AG04449 (cell line): ENCODE results near the gene COMMD10.

ENCODE experiments used
- CTCF ChIA-PET: fragments of 350-600 bp; formaldehyde crosslinking; extraction: SDS; loops from one replicate; lab custom pipeline; 2021; ENCODE audit warnings: antibody characterized with exemption; lab: Yijun Ruan, JAX
- POLR2A ChIA-PET: fragments of 400-600, 350-600 bp; formaldehyde crosslinking; extraction: SDS; loops from one replicate; lab custom pipeline; 2020; ENCODE audit warnings: antibody characterized with exemption, inconsistent platforms; lab: Yijun Ruan, JAX
- DNase-seq: peaks from one replicate; pipeline ENCODE4 v3.0.0-alpha.2; 2010; ENCODE audit warnings: low read depth, low spot score
- H3K4me3 ChIP-seq: 2 replicates; pipeline ENCODE4 v1.5.1; 2011; ENCODE audit warnings: low read depth, mild to moderate bottlenecking, control low read depth, low read length
- TF ChIP-seq, protein P1 (sequence below): IDR thresholded peaks from one replicate; pipeline ENCODE4 v1.5.1; 2011; ENCODE audit warnings: mild to moderate bottlenecking, moderate library complexity, low read length, control low read depth, inconsistent platforms; ENCODE audit not compliant: insufficient read depth; ENCODE audit errors: missing control alignments

COMMD10 gene

DNA sequence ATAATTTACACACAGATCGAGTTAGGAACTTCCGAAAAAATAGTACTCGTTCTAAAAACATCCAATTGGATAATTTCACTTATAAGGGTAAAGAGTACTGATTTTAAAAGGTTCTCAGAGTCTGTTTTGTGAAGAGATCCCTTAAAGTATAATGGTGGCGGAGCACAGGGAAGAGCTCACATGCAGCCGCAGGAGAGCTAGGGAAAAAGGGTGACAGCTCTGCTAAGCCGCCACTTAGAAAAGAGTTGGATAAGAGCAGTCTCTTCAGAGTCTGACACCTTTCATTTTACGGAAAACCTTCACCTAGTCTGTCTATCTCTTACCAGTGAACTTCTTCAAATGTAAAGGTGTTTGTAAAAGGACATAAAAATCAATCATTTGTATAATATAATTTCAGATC is 149.9 kb downstream of the COMMD10 start:
- DNase-seq, result no peak
- ChIA-PET CTCF (no interaction called here), POLR2A (no interaction called here)
- TF ChIP-seq, protein P1, sequence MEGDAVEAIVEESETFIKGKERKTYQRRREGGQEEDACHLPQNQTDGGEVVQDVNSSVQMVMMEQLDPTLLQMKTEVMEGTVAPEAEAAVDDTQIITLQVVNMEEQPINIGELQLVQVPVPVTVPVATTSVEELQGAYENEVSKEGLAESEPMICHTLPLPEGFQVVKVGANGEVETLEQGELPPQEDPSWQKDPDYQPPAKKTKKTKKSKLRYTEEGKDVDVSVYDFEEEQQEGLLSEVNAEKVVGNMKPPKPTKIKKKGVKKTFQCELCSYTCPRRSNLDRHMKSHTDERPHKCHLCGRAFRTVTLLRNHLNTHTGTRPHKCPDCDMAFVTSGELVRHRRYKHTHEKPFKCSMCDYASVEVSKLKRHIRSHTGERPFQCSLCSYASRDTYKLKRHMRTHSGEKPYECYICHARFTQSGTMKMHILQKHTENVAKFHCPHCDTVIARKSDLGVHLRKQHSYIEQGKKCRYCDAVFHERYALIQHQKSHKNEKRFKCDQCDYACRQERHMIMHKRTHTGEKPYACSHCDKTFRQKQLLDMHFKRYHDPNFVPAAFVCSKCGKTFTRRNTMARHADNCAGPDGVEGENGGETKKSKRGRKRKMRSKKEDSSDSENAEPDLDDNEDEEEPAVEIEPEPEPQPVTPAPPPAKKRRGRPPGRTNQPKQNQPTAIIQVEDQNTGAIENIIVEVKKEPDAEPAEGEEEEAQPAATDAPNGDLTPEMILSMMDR, result no peak
- no peak overlapping the region for H3K4me3 ChIP-seq

DNA sequence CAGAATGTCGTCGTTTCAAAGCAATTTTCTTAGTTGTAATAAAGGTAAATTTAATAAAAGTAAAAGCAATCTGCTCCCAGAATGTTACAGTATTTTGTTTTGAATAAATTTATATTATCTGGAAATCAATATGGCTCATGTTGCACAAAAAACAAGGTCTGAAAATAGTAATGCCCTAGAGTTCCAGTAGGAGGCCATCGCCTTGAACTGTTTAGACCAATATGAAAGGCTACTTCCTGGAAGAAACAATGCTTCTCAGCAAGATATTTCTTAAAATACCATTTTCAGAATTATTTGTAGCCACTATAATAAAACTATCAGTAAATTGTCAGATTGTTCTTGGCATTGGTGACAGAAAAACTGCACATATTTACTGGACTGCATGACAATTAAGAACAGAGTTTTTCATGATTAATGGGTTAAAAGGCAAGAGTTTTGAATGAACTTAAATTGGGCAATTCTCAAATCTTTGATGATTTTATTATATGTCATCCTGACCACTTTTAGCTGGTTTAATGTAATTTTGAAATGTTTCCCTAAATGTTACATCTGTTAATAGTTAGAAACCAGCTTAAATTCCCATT is 153.2 kb downstream of the COMMD10 start:
- ChIA-PET POLR2A (interaction anchor here (0.5 kb wide), 1 partner anchor 87 kb away, joined by 3 read pairs; no protein-coding TSS in a partner anchor), CTCF (no interaction called here)
- no peak overlapping the region for H3K4me3 ChIP-seq
- TF ChIP-seq, protein P1, result no peak
- no peak for DNase-seq

DNA sequence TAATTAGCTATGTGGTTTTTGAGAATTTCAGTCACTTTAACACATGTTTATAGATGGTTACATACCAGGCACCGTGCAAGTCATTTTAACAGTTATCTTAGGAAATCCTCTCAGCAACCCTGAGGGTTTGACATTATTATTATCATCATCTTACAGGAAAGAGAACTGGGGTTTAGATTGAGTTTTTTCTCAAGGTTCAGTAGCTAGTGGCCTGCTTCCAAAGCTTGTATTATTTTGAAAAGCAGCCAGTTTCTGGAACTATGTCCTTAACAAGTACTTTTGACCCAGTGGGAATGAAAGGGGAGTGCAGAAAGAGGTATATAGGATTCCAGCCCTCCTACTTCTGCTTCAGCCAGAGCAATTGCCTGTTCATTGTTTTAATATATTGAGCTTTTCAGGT is 157.5 kb downstream of the COMMD10 start:
- POLR2A ChIA-PET, result no interaction called here
- CTCF ChIA-PET, result no interaction called here

DNA sequence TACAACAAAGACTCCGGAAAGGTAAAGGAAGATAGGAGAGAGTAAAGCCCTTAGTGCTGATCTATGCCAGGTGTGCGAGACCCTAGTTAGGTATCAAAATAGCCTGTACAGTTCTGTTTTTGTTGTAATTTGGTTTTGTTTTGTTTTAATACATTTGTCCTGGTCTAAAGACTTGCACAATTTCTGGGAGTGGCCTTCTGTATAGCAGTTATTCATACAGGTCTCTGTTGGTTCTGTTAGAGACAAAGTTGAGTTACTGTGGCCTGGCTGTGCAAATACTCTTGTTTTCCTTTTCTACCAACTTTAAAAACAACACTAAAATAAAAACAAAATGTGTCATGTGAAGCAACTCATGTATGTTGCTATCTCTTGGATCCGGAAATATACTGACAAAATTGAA is 163.6 kb downstream of the COMMD10 start:
- POLR2A ChIA-PET, result no interaction called here
- no peak overlapping the region for H3K4me3 ChIP-seq
- TF ChIP-seq, protein P1, result no peak
- CTCF ChIA-PET, result no interaction called here
- DNase-seq, result no peak

More for the DNA sequence above, 157.5 kb downstream of the COMMD10 start:
- TF ChIP-seq, protein P1, result no peak
- no peak for DNase-seq
- no peak overlapping the region for H3K4me3 ChIP-seq

DNA sequence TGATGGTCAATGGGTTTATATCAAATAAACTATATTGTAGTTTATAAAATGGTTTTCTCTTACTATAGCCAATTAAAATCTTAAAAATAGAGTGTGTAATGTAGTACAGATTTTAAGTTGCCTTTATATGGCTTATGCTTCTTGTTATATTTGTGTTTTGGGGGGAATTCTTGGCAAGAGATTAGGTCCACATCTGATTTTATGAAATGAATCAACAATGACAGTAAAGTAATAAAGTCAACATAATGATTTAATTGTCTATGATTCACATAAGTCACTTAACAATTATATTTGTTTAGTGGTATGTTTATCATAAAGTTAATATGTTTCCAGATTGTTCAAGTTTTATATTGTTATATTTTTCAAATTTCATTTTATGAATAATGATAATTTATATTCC is 164.8 kb downstream of the COMMD10 start:
- DNase-seq, result no peak
- POLR2A ChIA-PET, result no interaction called here
- H3K4me3 ChIP-seq, result no peak overlapping the region
- TF ChIP-seq, protein P1, result no peak
- CTCF ChIA-PET, result no interaction called here

DNA sequence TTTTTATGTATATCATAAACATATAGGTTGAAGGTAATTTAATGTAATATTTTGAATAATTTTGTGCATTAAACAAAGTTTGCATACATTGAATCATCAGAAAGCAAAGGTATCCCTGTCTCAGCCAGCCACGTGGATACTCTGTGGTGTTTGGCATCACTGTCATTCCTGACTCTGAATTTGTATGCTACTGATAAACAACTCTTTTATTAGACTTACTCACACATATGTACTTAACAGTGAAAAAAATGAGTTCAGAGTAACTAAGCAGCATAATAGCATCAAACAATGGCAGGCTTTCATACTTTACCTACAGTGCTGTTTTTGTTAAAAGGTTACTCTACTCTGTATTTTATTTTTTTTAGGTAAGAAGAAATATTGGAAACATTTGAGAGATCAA is 171.9 kb downstream of the COMMD10 start:
- CTCF ChIA-PET, result no interaction called here

More for the DNA sequence above, 171.9 kb downstream of the COMMD10 start:
- POLR2A ChIA-PET, result no interaction called here
- DNase-seq, result no peak
- H3K4me3 ChIP-seq, result no peak overlapping the region
- TF ChIP-seq, protein P1, result no peak
